C4-2B (cell line): ENCODE data around the gene GTPBP3.

Source experiments
- ZFX ChIP-seq: fragments of 450-650 bp; IDR thresholded peaks from 2 replicates; pipeline ENCODE4 v1.6.1; 2017
- TF ChIP-seq, protein P1 (sequence below): fragments of 450-650 bp; conservative IDR thresholded peaks from 2 replicates; pipeline ENCODE4 v1.5.1; 2017; ENCODE audit warnings: mild to moderate bottlenecking

DNA sequence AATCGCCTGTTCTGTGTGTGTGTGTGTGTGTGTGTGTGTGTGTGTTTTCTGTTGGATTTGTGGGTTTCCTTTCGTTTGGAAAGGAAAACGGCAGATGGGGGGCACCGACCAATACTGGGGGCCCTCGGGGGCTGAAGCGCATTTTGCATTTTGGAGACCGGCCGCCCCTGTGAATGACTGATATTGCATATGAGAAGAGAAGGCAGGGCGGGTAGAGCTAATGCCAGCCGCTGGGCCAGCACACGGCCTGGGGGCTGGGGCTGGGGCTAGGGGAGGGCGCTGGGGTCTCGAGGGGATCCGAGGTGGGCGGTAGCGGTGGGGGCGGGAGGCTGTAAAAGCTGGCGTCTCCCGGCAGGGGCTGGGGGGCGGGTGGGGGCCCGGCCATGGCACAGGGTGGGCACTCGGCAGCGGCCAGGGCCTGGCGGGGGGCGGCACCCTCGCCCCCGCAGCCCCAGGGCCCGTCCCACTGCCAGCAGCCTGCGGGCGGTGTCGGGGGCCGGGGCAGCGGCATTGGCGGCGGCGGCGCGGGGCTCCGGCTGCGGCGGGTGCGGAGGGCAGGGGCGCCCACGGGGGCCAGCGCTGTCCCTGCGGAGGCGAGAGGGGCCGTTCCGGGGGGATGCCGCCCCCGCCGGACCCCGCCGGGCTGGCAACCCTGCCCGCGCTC lies 13.9 kb upstream of the GTPBP3 start:
- TF ChIP-seq, protein P1, sequence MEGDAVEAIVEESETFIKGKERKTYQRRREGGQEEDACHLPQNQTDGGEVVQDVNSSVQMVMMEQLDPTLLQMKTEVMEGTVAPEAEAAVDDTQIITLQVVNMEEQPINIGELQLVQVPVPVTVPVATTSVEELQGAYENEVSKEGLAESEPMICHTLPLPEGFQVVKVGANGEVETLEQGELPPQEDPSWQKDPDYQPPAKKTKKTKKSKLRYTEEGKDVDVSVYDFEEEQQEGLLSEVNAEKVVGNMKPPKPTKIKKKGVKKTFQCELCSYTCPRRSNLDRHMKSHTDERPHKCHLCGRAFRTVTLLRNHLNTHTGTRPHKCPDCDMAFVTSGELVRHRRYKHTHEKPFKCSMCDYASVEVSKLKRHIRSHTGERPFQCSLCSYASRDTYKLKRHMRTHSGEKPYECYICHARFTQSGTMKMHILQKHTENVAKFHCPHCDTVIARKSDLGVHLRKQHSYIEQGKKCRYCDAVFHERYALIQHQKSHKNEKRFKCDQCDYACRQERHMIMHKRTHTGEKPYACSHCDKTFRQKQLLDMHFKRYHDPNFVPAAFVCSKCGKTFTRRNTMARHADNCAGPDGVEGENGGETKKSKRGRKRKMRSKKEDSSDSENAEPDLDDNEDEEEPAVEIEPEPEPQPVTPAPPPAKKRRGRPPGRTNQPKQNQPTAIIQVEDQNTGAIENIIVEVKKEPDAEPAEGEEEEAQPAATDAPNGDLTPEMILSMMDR, result no peak
- no peak for TF ChIP-seq ZFX
